GM18526 (cell line): Measurements from ENCODE around the gene DNAH17.
A peak's percentile ranks its signal among the peaks of the same experiment; 100 is the strongest.

Experiments
- POLR2A ChIP-seq: IDR thresholded peaks from 3 replicates; pipeline ENCODE4 v1.6.1; 2011; ENCODE audit not compliant: insufficient read length; ENCODE audit errors: extremely low read depth

The DNAH17 gene

DNA sequence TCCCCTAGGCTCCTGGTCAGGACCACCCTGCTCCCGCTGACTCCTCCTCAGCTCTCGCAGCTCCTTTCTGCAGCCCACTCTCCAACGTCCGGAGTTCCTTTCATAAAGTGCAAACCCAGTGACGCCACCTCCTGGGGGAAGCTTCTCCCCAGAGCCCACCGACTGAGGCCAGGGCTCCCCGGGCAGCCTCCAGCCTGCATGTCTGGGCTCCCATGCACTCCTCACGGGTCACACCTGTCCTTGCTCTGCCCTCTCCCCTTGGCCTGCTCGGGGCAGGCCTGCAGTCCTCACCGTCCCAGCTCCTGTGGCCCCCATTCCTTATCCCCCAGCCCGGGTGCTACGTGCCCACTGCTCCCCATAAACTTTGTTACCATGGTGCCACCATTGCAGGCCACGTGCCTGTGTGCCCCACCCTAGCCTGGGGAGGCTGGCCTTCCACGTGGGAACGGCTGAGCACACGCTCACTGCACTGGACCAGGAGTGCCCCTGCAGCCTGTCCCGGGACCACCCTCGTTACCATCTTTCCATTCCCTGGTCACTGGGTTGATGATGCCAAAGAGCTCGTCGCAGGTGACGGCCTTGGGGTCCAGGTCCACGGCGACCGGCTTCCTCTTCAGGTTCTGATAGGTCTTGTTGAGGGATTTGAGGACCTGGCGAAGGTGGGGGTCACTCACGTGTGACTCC, 84.9 kb downstream of the DNAH17 start:
- no peak for TF ChIP-seq POLR2A

GRCh38 chr17:78491236-78492115, 85.7 kb downstream of the DNAH17 start:
- no peak for TF ChIP-seq POLR2A

DNA sequence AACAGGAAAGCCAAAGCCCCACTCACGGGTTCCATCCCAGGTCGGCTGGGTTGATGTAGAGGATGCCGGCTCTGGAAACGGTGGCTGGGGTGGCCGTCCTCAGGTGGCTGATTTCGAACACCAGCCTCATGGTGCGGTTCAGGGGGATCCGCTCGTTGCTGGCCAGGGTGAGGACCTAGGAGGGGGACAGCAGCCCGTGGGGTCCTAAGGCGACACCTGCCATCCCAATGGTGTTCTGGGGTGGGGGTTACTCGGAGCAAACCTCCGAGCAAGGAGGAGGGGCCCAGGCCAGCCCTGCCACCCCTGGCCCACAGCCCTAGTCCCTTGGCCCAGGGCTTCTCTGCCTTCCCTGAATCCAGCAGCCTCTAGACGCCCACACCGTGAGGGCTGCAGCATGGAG, 86.5 kb downstream of the DNAH17 start:
- TF ChIP-seq POLR2A, result no peak

GRCh38 chr17:78490156-78490555, 87.0 kb downstream of the DNAH17 start:
- TF ChIP-seq POLR2A, result no peak

- no peak for TF ChIP-seq POLR2A
These were observed 88.1 kb downstream of the DNAH17 start for GRCh38 chr17:78488867-78489634.

DNA sequence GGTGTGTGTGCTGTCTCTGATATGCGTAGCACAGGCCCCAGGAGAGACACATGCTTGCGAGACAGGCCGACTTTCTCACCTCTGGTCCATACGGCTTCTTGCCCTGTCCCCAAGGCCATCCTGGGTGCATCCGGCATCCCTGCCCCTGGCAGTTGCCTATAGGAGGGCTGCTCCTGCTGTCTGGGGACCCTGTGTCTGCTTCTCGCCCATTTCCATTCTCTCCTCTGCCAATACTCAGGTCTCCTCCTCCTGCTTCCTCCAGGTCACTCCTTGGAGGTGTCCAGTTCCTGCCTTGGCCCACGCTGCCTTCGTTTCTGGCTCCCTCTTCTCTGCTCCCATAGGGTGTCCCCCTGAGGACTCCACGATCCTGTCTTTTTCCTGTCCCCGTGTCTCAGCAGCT, 89.0 kb downstream of the DNAH17 start:
- TF ChIP-seq POLR2A, result no peak

DNA sequence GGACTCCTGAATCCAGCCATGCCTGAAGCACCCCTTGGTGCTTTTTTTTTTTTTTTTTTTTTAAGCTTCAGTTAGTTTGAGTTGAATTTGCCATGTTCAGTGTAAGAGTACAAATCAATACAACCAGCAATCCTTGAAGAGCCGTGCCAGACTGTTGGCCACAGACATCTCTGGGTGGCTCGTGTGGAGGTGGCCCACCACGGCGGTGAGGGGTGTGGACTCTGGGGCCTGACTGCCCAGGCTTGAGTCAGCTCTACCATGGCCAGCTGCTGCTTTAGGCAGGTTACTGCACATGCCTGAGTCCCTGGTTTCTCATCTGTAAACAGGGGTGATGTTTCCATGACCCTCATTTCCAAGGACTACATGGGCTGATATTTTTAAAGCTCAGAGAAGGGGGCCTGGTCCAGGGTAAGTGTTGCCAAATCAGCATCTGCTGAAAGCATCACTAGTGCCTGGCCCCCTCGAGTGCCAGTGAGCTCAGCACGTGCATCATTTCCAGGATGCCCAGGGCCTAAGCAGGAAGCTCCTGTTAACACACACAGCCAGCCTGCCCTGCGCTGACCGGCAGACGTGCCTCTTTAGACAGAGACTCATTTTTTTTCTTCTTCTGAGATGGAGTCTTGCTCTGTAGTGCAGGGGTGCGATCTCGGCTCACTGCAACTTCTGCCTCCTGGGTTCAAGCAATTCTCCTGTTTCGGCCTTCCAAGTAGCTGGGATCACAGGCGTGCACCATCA, 90.1 kb downstream of the DNAH17 start:
- TF ChIP-seq POLR2A, result no peak

DNA sequence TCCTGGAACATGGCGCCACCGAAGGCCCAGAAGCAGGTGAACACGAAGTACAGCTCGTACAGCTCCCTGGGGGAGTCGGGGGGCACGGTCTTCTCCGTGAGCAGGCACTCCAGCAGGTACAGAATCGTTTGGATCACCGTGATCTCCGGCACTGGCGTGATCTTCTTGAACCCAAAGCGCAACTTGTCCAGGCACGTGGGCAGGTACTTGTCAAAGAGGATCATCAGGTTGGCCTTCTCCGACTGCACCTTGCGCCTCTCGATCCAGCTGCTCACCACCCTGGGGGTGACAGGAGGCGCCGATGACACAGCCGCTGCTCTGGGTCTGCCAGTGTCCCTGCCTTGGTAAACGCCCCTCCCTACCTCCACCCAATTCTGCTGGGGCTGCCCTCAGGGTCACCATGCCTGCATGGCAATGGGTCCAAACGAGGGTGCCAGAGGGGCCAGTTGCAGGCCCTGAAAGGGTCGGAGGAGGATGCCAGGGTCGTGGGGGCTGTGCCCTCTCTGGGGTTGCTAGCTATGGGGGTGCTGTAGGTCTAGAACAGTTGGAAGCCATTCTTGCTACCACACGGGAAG, 90.9 kb downstream of the DNAH17 start:
- TF ChIP-seq POLR2A, result no peak

DNA sequence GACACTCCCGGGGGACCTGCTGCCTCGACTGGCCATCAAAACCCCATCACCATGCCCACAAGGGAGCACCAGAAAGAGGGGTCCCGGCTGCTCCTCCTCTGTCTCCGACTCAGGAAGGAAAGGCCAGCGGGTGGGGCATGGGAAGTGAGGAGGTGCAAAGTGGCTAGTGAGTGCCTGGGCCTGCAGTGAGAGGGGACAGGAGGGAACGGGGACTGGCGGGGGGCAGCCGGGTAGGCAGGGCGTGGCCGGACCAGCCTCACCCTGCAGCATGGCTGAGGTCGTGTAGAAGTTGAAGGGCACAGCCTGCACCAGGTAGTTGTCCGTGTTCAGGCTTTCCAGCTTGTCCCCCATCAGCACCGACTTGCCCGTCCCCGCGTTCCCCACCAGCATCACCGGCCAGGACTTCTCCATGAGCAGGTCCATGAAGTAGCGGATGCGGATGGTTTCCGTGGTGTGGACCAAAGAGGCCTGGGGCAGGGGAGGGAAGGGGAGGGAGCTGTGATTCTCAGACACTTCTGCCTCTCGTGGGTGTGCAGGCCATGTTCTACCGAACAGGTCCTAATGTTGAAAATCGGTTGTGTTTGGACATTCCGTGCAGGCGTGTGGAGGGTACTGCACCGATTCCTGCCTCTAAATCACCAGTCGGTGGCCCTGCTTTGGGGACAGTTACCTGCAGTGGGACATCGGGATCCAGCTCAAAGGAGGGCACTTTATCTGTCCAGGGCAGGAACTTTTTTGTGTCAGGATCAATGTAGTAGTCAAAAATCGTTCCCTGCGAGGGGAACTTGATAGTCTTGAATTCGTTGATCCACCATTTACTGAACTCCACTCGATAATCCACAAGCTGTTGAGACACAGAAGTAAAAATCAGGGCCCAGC, 91.7 kb downstream of the DNAH17 start:
- no peak for TF ChIP-seq POLR2A

DNA sequence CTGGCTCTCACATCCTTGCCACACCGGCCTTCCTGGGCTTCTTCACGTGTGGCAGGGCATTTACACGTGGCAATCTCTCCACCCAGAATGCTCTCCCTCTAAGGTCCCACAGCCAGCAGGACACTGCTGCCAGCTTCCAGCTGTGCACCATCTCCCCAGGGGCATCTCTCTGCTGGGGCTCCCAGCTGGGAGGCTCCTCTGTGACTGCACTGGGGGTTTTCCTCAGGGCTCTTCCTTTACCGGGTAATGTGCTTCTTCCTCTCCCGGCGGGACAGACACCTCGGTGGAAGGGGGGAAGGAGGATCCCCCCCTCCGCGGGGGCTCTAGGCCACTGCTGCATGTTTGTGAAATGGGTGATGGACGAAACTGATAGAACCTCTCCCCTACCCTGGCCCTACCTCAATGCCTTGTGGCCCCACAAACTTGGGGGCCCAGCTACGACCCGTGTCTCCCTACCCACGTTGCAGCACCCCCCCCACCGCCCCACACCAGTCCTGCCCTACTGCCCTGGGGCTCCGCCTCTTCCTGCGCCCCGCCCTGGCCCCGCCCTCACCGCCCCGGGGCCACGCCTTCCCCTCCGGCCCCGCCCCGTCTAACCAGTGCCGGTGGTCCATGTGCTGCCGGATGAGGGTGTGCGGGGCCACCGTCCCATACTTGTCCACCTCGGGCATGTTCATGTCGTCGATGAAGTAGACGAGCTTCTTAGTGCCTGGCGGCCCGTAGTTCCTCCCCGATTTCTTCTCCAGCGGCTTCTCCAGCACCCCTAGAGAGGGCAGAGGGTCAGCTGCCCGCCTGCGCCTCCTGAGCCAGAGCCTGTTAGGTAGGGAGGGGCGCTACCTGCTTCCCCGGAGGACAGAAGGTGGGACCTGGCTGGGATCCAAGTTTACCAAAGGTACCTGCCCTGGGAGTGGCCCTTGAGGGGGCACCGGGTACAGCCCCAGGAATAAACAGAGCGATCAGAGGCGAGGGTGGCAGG, 92.6 kb downstream of the DNAH17 start:
- TF ChIP-seq POLR2A, result peak; percentile 46

DNA sequence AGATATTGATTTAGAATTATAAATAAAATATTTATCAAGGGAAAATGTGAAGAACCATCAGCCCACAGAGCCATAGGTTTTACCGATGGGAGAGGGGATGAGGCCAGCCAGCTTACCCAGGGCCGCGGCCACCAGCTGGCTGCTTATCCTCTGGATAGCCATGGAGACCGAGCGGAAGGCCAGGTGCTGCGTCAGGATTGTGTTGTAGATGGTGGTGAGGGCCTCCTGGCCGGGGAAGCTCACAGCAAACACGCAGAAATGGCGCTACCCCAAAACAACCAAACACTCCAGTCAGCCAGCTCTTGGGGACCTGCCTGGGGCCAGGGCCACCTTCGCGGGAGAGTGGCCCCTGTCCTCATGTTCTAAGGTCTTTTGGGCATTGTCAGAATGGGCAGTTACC, 97.8 kb downstream of the DNAH17 start:
- no peak for TF ChIP-seq POLR2A

- TF ChIP-seq POLR2A, result no peak
These were observed 98.4 kb downstream of the DNAH17 start for GRCh38 chr17:78478757-78479297.
